IPS DF 6.9 (cell line): ENCODE measurements around the gene FAM177B.
"Not testable (repeated sequence)": the region's sequence is repeated elsewhere in the genome, so short reads cannot be mapped to it uniquely, and the experiment has no call there.

Experiments used
- DNase-seq: peaks from one replicate; pipeline ENCODE4 v3.0.0-alpha.2; 2013; ENCODE audit warnings: low read depth, low spot score
- H3K27ac ChIP-seq: one replicate; pipeline ENCODE4 v1.5.1; 2013; ENCODE audit warnings: low read length, control low read depth
- H3K27me3 ChIP-seq: 2 replicates; pipeline ENCODE4 v1.6.1; 2013; ENCODE audit warnings: mild to moderate bottlenecking, low read length; ENCODE audit not compliant: control insufficient read depth, insufficient read depth
- H3K36me3 ChIP-seq: 2 replicates; pipeline ENCODE4 v1.6.1; 2013; ENCODE audit warnings: low read length; ENCODE audit not compliant: control insufficient read depth, insufficient read depth
- H3K4me1 ChIP-seq: 2 replicates; pipeline ENCODE4 v1.6.1; 2013; ENCODE audit warnings: low read length; ENCODE audit not compliant: control insufficient read depth, insufficient read depth
- H3K4me3 ChIP-seq: 2 replicates; pipeline ENCODE4 v1.5.1; 2013; ENCODE audit warnings: mild to moderate bottlenecking, low read length
- H3K9me3 ChIP-seq: 2 replicates; pipeline ENCODE4 v1.6.1; 2013; ENCODE audit warnings: low read length, inconsistent platforms; ENCODE audit not compliant: control insufficient read depth, insufficient read depth
- WGBS: extraction: QIAGEN DNeasy Blood & Tissue Kit; methylation state at CpG from one replicate; pipeline ENCODE4 v1.1.7; 2013; ENCODE audit warnings: mixed read lengths, missing lambda C conversion rate; ENCODE audit not compliant: insufficient read length, insufficient coverage; 5-methylcytosine and 5-hydroxymethylcytosine counted together

FAM177B gene

DNA sequence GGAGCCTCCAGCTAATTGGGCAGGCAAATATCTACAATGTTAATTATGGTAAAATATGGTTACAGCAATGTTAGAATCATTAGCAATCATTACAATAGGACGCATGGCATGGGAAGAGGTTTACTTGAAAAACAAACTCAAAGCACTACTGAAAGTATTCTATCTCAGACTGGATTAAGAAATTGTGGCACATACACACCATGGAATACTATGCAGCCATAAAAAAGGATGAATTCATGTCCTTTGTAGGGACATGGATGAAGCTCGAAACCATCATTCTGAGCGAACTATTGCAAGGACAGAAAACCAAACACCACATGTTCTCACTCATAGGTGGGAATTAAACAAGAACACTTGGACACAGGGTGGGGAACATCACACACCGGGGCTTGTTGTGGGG lies 25.2 kb downstream of the FAM177B start:
- not testable (repeated sequence) for DNase-seq, H3K4me1 ChIP-seq, H3K36me3 ChIP-seq, H3K27me3 ChIP-seq, H3K9me3 ChIP-seq, H3K27ac ChIP-seq, H3K4me3 ChIP-seq
- WGBS: no CpG with 5 or more reads among the region's 4 CpGs

DNA sequence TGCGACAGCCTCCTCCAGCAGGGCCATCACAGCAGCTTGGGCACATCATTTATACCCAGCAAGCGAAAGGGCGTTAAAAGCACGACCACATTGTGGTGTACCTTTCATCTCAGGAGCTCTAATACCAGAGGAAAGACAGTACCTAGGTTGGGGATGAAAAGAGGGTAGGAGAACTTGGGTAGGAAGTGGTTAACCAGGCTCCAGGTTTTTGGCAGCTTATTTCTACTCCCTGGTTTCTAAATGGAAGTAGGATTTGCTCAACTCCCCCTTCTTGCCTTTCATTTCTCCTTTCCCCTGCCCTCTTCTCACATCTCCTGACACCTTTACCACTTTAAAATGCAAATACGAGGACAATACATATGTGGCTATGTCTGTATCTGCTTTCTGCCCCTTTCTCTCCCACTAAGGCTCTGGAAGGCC lies 30.2 kb downstream of the FAM177B start:
- Histone ChIP-seq H3K36me3 (no peaks in the 10 kb centered on the region), H3K4me3 (no peak overlapping the region), H3K27ac (no peak overlapping the region), H3K27me3 (no peaks in the 10 kb centered on the region), H3K4me1 (no peaks in the 10 kb centered on the region), H3K9me3 (no peaks in the 10 kb centered on the region; the same call in 1 of the 2 replicates)
- WGBS: no CpG with 5 or more reads among the region's 5 CpGs
- DNase-seq: no peak

- H3K27me3 ChIP-seq: no peaks in the 10 kb centered on the region
- H3K36me3 ChIP-seq: no peaks in the 10 kb centered on the region
- no peak for DNase-seq
- H3K4me3 ChIP-seq: no peak overlapping the region
- H3K27ac ChIP-seq: no peak overlapping the region
- H3K4me1 ChIP-seq: no peaks in the 10 kb centered on the region
- H3K9me3 ChIP-seq: no peaks in the 10 kb centered on the region; the same call in 1 of the 2 replicates
These were observed 31.6 kb downstream of the FAM177B start for GRCh38 chr1:222768592-222768991.

DNA sequence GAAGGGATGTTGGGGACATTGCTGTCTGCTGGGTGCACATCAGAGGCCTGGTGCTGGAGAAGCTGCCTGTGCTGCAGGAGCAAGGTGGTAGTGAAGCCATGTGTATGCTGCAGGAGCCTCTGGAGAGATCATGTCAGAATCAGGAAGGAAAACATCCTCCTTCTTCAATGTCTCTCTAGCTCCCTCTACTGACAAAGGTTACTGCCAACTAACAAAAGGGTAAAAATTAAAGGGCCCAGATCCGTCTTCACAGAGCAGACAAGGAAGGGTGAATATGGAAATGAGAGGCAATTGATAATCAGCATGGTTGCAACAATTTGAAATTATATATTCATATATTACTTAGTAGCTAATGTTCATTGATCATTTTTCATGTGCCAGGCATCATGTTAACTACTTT lies 32.2 kb downstream of the FAM177B start:
- no peaks in the 10 kb centered on the region for H3K27me3 ChIP-seq
- WGBS: no CpG with 5 or more reads among the region's 1 CpG
- no peaks in the 10 kb centered on the region for H3K36me3 ChIP-seq
- H3K27ac ChIP-seq: no peak overlapping the region
- no peak overlapping the region for H3K4me3 ChIP-seq
- DNase-seq: no peak
- no peaks in the 10 kb centered on the region; the same call in 1 of the 2 replicates for H3K9me3 ChIP-seq
- H3K4me1 ChIP-seq: no peaks in the 10 kb centered on the region

GRCh38 chr1:222769971-222770620 lies 33.1 kb downstream of the FAM177B start:
- no peak overlapping the region for H3K4me3 ChIP-seq
- DNase-seq: no peak
- no peaks in the 10 kb centered on the region for H3K4me1 ChIP-seq
- WGBS: no CpG with 5 or more reads among the region's 2 CpGs
- no peak overlapping the region for H3K27ac ChIP-seq
- no peaks in the 10 kb centered on the region for H3K27me3 ChIP-seq
- H3K9me3 ChIP-seq: no peaks in the 10 kb centered on the region; the same call in 1 of the 2 replicates
- H3K36me3 ChIP-seq: no peaks in the 10 kb centered on the region

- Histone ChIP-seq H3K9me3 (no peaks in the 10 kb centered on the region), H3K4me1 (no peaks in the 10 kb centered on the region), H3K27me3 (no peaks in the 10 kb centered on the region), H3K27ac (no peak overlapping the region), H3K36me3 (no peaks in the 10 kb centered on the region), H3K4me3 (no peak overlapping the region)
- no CpG with 5 or more reads among the region's 4 CpGs for WGBS
- DNase-seq: no peak
These were observed 36.0 kb downstream of the FAM177B start for GRCh38 chr1:222772996-222773379.

DNA sequence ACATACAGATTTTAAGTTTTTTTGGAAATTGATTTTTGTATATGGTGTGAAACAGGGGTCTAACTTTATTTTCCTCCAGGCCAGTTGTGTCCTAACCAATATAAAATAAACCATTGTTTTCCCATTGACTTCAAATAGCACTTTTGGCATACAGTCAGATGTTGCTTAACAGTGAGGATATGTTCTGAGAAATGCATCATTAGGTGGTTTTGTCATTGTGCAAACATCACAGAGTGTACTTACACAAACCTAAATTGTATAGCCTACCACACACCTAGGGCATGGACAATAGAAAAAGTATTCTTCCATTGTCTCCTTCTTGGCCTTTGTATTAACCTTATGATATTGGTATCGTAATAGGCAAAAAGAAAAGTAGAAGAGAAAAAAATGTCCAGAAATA lies 40.5 kb downstream of the FAM177B start:
- Histone ChIP-seq H3K9me3 (no peaks in the 10 kb centered on the region), H3K27me3 (no peaks in the 10 kb centered on the region), H3K36me3 (no peaks in the 10 kb centered on the region), H3K4me1 (no peaks in the 10 kb centered on the region), H3K4me3 (no peak overlapping the region), H3K27ac (no peak overlapping the region)
- DNase-seq: no peak
- WGBS: no CpG with 5 or more reads among the region's 1 CpG

DNA sequence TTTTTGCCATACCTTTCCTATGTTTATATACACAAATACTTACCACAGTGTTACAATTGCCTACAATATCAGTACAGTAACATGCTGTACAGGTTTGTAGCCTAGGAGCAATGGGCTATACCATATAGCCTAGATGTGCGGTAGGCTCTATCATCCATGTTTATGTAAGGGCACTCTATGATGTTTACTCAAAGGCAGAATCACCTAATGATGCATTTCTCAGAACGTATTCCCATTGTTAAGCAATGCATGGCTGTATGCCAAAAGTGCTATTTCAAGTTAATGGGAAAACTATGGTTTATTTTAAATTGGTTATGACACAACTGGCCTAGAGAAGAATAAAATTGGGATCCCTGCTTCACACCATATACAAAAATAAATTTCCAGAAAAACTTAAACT lies 41.0 kb downstream of the FAM177B start:
- no peak for DNase-seq
- no peaks in the 10 kb centered on the region for H3K36me3 ChIP-seq
- no peaks in the 10 kb centered on the region for H3K27me3 ChIP-seq

DNA sequence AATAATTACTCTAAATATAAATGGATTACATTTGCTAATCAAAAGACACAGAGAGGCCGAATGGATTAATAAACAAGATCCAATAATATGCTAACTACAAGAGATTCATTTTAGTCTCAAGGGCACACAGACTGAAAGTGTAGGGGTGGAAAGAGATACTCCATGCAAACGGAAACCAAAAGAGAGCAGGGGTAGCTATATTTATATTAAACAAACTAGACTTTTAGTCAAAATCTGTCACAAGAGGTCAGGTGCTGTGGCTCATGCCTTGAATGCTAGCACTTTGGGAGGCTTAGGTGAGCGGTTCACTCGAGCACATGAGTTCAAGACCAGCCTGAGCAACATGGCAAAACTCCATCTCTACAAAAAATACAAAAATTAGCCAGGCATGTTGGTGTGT lies 44.2 kb downstream of the FAM177B start:
- DNase-seq: no peak
- H3K4me1 ChIP-seq: no peaks in the 10 kb centered on the region
- H3K4me3 ChIP-seq: no peak overlapping the region
- no peaks in the 10 kb centered on the region for H3K9me3 ChIP-seq
- WGBS: no CpG with 5 or more reads among the region's 4 CpGs
- no peaks in the 10 kb centered on the region for H3K27me3 ChIP-seq
- H3K27ac ChIP-seq: no peak overlapping the region
- H3K36me3 ChIP-seq: no peaks in the 10 kb centered on the region

More for the DNA sequence above, 41.0 kb downstream of the FAM177B start:
- H3K4me1 ChIP-seq: no peaks in the 10 kb centered on the region
- no CpG with 5 or more reads among the region's 2 CpGs for WGBS
- no peak overlapping the region for H3K27ac ChIP-seq
- no peaks in the 10 kb centered on the region for H3K9me3 ChIP-seq
- no peak overlapping the region for H3K4me3 ChIP-seq

GRCh38 chr1:222783051-222783450 lies 46.0 kb downstream of the FAM177B start:
- H3K4me3 ChIP-seq: no peak overlapping the region
- DNase-seq: no peak
- H3K9me3 ChIP-seq: no peaks in the 10 kb centered on the region
- H3K36me3 ChIP-seq: no peaks in the 10 kb centered on the region
- no peaks in the 10 kb centered on the region for H3K4me1 ChIP-seq
- H3K27me3 ChIP-seq: no peaks in the 10 kb centered on the region
- H3K27ac ChIP-seq: no peak overlapping the region

GRCh38 chr1:222784371-222784770 lies 47.4 kb downstream of the FAM177B start:
- Histone ChIP-seq H3K36me3 (no peaks in the 10 kb centered on the region), H3K4me1 (no peaks in the 10 kb centered on the region), H3K27me3 (no peaks in the 10 kb centered on the region), H3K9me3 (no peaks in the 10 kb centered on the region), H3K27ac (no peak overlapping the region), H3K4me3 (no peak overlapping the region)
- no CpG with 5 or more reads among the region's 3 CpGs for WGBS
- DNase-seq: no peak
